PC-3 (cell line): ENCODE measurements around the gene OR2AT4. TPM values are rescaled to one million over a fixed set of nuclear protein-coding genes. Genes with fewer than 3 reads are reported as not detected.

Experiments used
- ATAC-seq: fragments of 200-7000 bp; cut with Tn5 transposase; 2 replicates; pipeline ENCODE4 v1.9.1; 2020; ENCODE audit warnings: mild to moderate bottlenecking, moderate library complexity
- BruUV-seq: library from RNA; stranded (reverse); fragments of 400-500 nt; replicated peaks from 2 replicates; lab custom pipeline; 2021; lab: Mats Ljungman, UMichigan
- CTCF ChIA-PET: fragments of 300-600 bp; sonication (Branson Sonifier 250); formaldehyde crosslinking; loops from one replicate; lab custom pipeline; 2022; ENCODE audit warnings: antibody characterized with exemption; lab: Charles Lee
- POLR2A ChIA-PET: fragments of 300-600 bp; sonication (Branson Sonifier 250); formaldehyde crosslinking; loops from one replicate; lab custom pipeline; 2022; ENCODE audit warnings: antibody characterized with exemption; ENCODE audit not compliant: unreplicated experiment; lab: Charles Lee
- DNase-seq: peaks from one replicate; pipeline ENCODE4 v3.0.0-alpha.2; 2015
- H2AFZ ChIP-seq: fragments of 300-600 bp; sonication (generic); 2 replicates; pipeline ENCODE4 v1.6.0; 2016; ENCODE audit warnings: antibody characterized with exemption, low read length
- H3F3A ChIP-seq: fragments of 300-600 bp; sonication (generic); one replicate; pipeline ENCODE4 v1.6.0; 2017; ENCODE audit warnings: antibody characterized with exemption, low read length, control low read depth, mild to moderate bottlenecking; ENCODE audit not compliant: unreplicated experiment
- H3K27ac ChIP-seq: fragments of 300-600 bp; sonication (generic); 2 replicates; pipeline ENCODE4 v1.5.1; 2016; ENCODE audit warnings: mild to moderate bottlenecking, low read length
- H3K27me3 ChIP-seq: fragments of 300-600 bp; sonication (generic); 2 replicates; pipeline ENCODE4 v1.6.1; 2016; ENCODE audit warnings: low read length, mixed read lengths
- H3K36me3 ChIP-seq: fragments of 300-600 bp; sonication (generic); 2 replicates; pipeline ENCODE4 v1.6.1; 2016; ENCODE audit warnings: low read depth, mixed run types, low read length, mixed read lengths
- H3K4me1 ChIP-seq: fragments of 300-600 bp; sonication (generic); 2 replicates; pipeline ENCODE4 v1.5.1; 2016; ENCODE audit warnings: low read length; ENCODE audit not compliant: insufficient read depth
- H3K4me2 ChIP-seq: fragments of 300-600 bp; sonication (generic); 2 replicates; pipeline ENCODE4 v1.6.0; 2016; ENCODE audit warnings: low read length
- H3K4me3 ChIP-seq: fragments of 300-600 bp; sonication (generic); 2 replicates; pipeline ENCODE4 v1.5.1; 2016; ENCODE audit warnings: mild to moderate bottlenecking, low read length, mixed read lengths
- H3K79me2 ChIP-seq: fragments of 300-600 bp; sonication (generic); 2 replicates; pipeline ENCODE4 v1.6.1; 2017; ENCODE audit warnings: low read length, mixed read lengths
- H3K9ac ChIP-seq: fragments of 300-600 bp; sonication (generic); 2 replicates; pipeline ENCODE4 v1.6.0; 2016; ENCODE audit warnings: mild to moderate bottlenecking, low read length
- H3K9me2 ChIP-seq: fragments of 300-600 bp; sonication (generic); replicated peaks from 2 replicates; pipeline ENCODE4 v1.6.1; 2016; ENCODE audit warnings: mixed run types, low read length, mixed read lengths
- H3K9me3 ChIP-seq: fragments of 300-600 bp; sonication (generic); 2 replicates; pipeline ENCODE4 v1.6.1; 2016; ENCODE audit warnings: low read length, mixed read lengths
- H4K20me1 ChIP-seq: fragments of 300-600 bp; sonication (generic); 2 replicates; pipeline ENCODE4 v1.6.1; 2016; ENCODE audit warnings: low read length, mixed read lengths
- EZH2phosphoT487 ChIP-seq: fragments of 300-600 bp; sonication (generic); IDR thresholded peaks from 2 replicates; pipeline ENCODE4 v1.6.1; 2018; ENCODE audit warnings: mild to moderate bottlenecking, antibody characterized with exemption, low read length, borderline replicate concordance
- intact Hi-C: fragments of 100-400 bp; cut with micrococcal nuclease; formaldehyde crosslinking; loops from 2 replicates; pipeline ENCODE4 v1.9.0; 2023
- total RNA-seq: library from RNA; depleted of rRNA; stranded (reverse); fragments of >200 nt; gene quantifications from 2 replicates; pipeline ENCODE4 v1.2.3, GENCODE V29; 2014; rRNA removed
- TF ChIP-seq, protein P1 (sequence below): fragments of 300-600 bp; sonication (generic); conservative IDR thresholded peaks from 2 replicates; pipeline ENCODE4 v1.5.1; 2017; ENCODE audit warnings: antibody characterized with exemption, low read depth, mild to moderate bottlenecking, low read length

OR2AT4 gene
- total RNA-seq, 1 experiment from 2014 or later: not detected

DNA sequence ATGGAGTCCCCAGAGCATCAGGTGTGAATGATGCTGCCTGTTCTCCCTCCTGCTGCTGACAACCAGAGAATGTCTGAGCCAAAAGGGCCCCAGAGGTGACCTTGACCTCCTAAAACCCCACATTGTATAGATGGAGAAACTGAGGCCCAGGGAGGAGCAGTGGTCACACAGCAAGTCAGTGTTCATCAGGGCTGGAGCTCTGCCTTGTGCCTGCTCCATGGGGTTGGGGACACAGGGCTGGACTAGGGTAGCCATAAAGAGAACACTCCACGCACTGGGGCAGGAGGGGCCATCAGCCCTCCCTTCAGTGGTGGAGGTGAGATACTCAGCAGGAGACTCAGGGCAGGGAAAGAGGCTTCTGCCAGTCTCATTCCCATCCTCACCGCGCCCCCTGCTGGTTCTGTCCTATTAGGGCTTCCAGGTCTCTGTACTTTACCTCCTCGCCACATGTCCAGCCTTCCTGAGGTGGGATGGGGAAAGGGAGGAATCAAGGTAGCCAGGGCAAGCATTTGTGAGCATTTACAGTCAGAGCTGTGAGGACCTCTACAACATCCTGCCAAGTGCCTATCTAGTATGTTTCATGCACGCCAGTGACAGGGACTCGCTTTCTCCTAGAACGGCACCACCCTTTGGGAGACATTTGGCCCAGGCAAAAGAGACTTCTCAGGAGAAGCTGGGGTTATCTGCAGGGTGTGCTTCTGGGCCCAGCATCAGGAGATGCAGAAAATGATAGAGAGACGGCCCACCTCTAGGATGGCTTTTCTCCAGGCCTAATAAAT, 64.7 kb downstream of the OR2AT4 start:
- peak overlapping the region; percentile 33; the same call in 1 of the 2 replicates for H3K9ac ChIP-seq
- no peaks in the 10 kb centered on the region for H3K27me3 ChIP-seq
- POLR2A ChIA-PET: no interaction called here
- no peaks in the 10 kb centered on the region for H3K36me3 ChIP-seq
- H3K27ac ChIP-seq: peak overlapping the region; percentile 37
- H3K4me1 ChIP-seq: peaks cover 25% of the 10 kb centered on the region
- H3K9me2 ChIP-seq: no peaks in the 10 kb centered on the region
- no peaks in the 10 kb centered on the region for H3K79me2 ChIP-seq
- CTCF ChIA-PET: interaction anchor here (0.6 to 1.2 kb wide), 2 partner anchors 9 to 102 kb away, joined by 3 to 6 read pairs; no protein-coding TSS in a partner anchor
- no peaks in the 10 kb centered on the region for H3F3A ChIP-seq
- intact Hi-C loops: loop anchor here (1.0 kb wide), 1 partner anchor 103 kb away; no protein-coding TSS in a partner anchor
- no peak overlapping the region for H3K4me3 ChIP-seq
- H2AFZ ChIP-seq: peak overlapping the region; percentile 44
- H3K4me2 ChIP-seq: 0 out of 2 replicates have a peak overlapping the region, but pooled peaks have one; percentile 13
- ATAC-seq (peak; percentile 84), DNase-seq (peak; percentile 84)
- H3K9me3 ChIP-seq: no peaks in the 10 kb centered on the region
- TF ChIP-seq, protein P1, sequence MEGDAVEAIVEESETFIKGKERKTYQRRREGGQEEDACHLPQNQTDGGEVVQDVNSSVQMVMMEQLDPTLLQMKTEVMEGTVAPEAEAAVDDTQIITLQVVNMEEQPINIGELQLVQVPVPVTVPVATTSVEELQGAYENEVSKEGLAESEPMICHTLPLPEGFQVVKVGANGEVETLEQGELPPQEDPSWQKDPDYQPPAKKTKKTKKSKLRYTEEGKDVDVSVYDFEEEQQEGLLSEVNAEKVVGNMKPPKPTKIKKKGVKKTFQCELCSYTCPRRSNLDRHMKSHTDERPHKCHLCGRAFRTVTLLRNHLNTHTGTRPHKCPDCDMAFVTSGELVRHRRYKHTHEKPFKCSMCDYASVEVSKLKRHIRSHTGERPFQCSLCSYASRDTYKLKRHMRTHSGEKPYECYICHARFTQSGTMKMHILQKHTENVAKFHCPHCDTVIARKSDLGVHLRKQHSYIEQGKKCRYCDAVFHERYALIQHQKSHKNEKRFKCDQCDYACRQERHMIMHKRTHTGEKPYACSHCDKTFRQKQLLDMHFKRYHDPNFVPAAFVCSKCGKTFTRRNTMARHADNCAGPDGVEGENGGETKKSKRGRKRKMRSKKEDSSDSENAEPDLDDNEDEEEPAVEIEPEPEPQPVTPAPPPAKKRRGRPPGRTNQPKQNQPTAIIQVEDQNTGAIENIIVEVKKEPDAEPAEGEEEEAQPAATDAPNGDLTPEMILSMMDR: peak; percentile 91
- TF ChIP-seq EZH2phosphoT487: no peak
- no peaks in the 10 kb centered on the region for H4K20me1 ChIP-seq
- no TSS peak for BruUV-seq

Other genes starting within 250 kb of the OR2AT4 start
- 18.1 and 23.5 TPM in 2 replicates for gene XRRA1, start 147.8 kb downstream of the OR2AT4 start, total RNA-seq
- gene SPCS2, start 147.6 kb downstream of the OR2AT4 start, total RNA-seq: 129 and 142 TPM in 2 replicates
- 15.7 and 16.1 TPM in 2 replicates for gene NEU3, start 107.9 kb downstream of the OR2AT4 start, total RNA-seq
- not detected in 2 replicates for gene SLCO2B1, start 54.2 kb upstream of the OR2AT4 start, total RNA-seq
- not detected in 2 replicates for gene TPBGL, start 143.9 kb upstream of the OR2AT4 start, total RNA-seq